Liver (tissue), 9 donors: Measurements from ENCODE around the gene STX19. TPM values are rescaled to one million over a fixed set of nuclear protein-coding genes. Genes with fewer than 3 reads are reported as not detected.

Source experiments
- DNase-seq: peaks from one replicate; pipeline ENCODE4 v3.0.0-alpha.2; 2017; ENCODE audit warnings: low spot score
- H3K27ac ChIP-seq, 2 donors: one replicate each; pipeline ENCODE4 v1.7.0; 2013; ENCODE audit warnings: inconsistent platforms in 2 of 2, low read length in 2 of 2, control low read depth in 1 of 2, low read depth in 1 of 2, mild to moderate bottlenecking in 1 of 2
- H3K27me3 ChIP-seq, 4 donors: one replicate each; pipeline versions ENCODE4 v1.6.1 to v1.7.0; 2013; ENCODE audit warnings: low read length in 3 of 4, inconsistent platforms in 1 of 4, mild to moderate bottlenecking in 1 of 4, moderate library complexity in 1 of 4; ENCODE audit not compliant: control insufficient read depth in 4 of 4, insufficient read depth in 4 of 4
- H3K36me3 ChIP-seq, 4 donors: one replicate each; pipeline versions ENCODE4 v1.6.1 to v1.7.0; 2013; ENCODE audit warnings: low read length in 3 of 4, mild to moderate bottlenecking in 3 of 4, low read depth in 1 of 4, moderate library complexity in 1 of 4; ENCODE audit not compliant: control insufficient read depth in 4 of 4, insufficient read depth in 3 of 4
- H3K4me1 ChIP-seq, 4 donors: one replicate each; pipeline versions ENCODE4 v1.6.1 to v1.7.0; 2013; ENCODE audit warnings: low read length in 3 of 4, mild to moderate bottlenecking in 3 of 4, moderate library complexity in 1 of 4; ENCODE audit not compliant: control insufficient read depth in 4 of 4, insufficient read depth in 4 of 4
- H3K4me3 ChIP-seq, 3 donors: one replicate each; pipeline versions ENCODE4 v1.6.1 to v1.7.0; 2013; ENCODE audit warnings: low read length in 3 of 3, control low read depth in 1 of 3, low read depth in 1 of 3, mild to moderate bottlenecking in 1 of 3
- H3K9ac ChIP-seq, 2 donors: one replicate each; pipeline ENCODE4 v1.7.0; 2013; ENCODE audit warnings: low read length in 2 of 2, mild to moderate bottlenecking in 2 of 2, moderate library complexity in 2 of 2, control low read depth in 1 of 2, low read depth in 1 of 2
- H3K9me3 ChIP-seq, 4 donors: one replicate each; pipeline versions ENCODE4 v1.6.1 to v1.7.0; 2013; ENCODE audit warnings: low read length in 3 of 4; ENCODE audit not compliant: control insufficient read depth in 4 of 4
- ATF3 ChIP-seq: IDR thresholded peaks from 2 replicates; pipeline ENCODE4 v1.6.1; 2016; ENCODE audit warnings: antibody characterized with exemption
- CTCF ChIP-seq: fragments of 150-350 bp; IDR thresholded peaks from 2 replicates; pipeline ENCODE4 v1.5.1; 2017; ENCODE audit warnings: improper control_type of control experiment, low read depth, low read length; ENCODE audit not compliant: missing input control
- EGR1 ChIP-seq, 2 donors: IDR thresholded peaks; 2 replicates each; pipeline ENCODE4 v1.6.1; 2016 to 2018; ENCODE audit warnings: antibody characterized with exemption in 2 of 2, low read depth in 2 of 2
- FOXA1 ChIP-seq: IDR thresholded peaks from 2 replicates; pipeline ENCODE4 v1.6.1; 2016; ENCODE audit warnings: antibody characterized with exemption
- FOXA2 ChIP-seq: IDR thresholded peaks from 2 replicates; pipeline ENCODE4 v1.6.1; 2016; ENCODE audit warnings: antibody characterized with exemption
- GABPA ChIP-seq, 2 donors: IDR thresholded peaks in 1 of 2; conservative IDR thresholded peaks in 1 of 2; 2 replicates each; pipeline ENCODE4 v1.6.1; 2016; ENCODE audit warnings: antibody characterized with exemption in 2 of 2, mild to moderate bottlenecking in 1 of 2, moderate library complexity in 1 of 2
- HNF4A ChIP-seq, 2 donors: conservative IDR thresholded peaks; 2 replicates each; pipeline ENCODE4 v1.6.1; 2016; ENCODE audit warnings: antibody characterized with exemption in 2 of 2, mild to moderate bottlenecking in 2 of 2
- HNF4G ChIP-seq: IDR thresholded peaks from 2 replicates; pipeline ENCODE4 v1.6.1; 2016; ENCODE audit warnings: antibody characterized with exemption
- JUND ChIP-seq, 2 donors: IDR thresholded peaks; 2 replicates each; pipeline ENCODE4 v1.6.1; 2016; ENCODE audit warnings: antibody characterized with exemption in 2 of 2
- MAX ChIP-seq: IDR thresholded peaks from 2 replicates; pipeline ENCODE4 v1.6.1; 2016; ENCODE audit warnings: antibody characterized with exemption
- NR2F2 ChIP-seq: IDR thresholded peaks from 2 replicates; pipeline ENCODE4 v1.6.1; 2016; ENCODE audit warnings: antibody characterized with exemption
- RAD21 ChIP-seq, 2 donors: IDR thresholded peaks; 2 replicates each; pipeline ENCODE4 v1.6.1; 2016; ENCODE audit warnings: antibody characterized with exemption in 2 of 2, mild to moderate bottlenecking in 2 of 2
- REST ChIP-seq: IDR thresholded peaks from 2 replicates; pipeline ENCODE4 v1.6.1; 2016; ENCODE audit warnings: antibody characterized with exemption, mild to moderate bottlenecking
- RXRA ChIP-seq, 2 donors: IDR thresholded peaks; 2 replicates each; pipeline ENCODE4 v1.6.1; 2017 to 2018; ENCODE audit warnings: antibody characterized with exemption in 2 of 2, mild to moderate bottlenecking in 1 of 2
- SP1 ChIP-seq: IDR thresholded peaks from 2 replicates; pipeline ENCODE4 v1.6.1; 2018; ENCODE audit warnings: antibody characterized with exemption, mild to moderate bottlenecking
- TAF1 ChIP-seq: conservative IDR thresholded peaks from 2 replicates; pipeline ENCODE4 v1.6.1; 2016; ENCODE audit warnings: antibody characterized with exemption, mild to moderate bottlenecking
- YY1 ChIP-seq: IDR thresholded peaks from 2 replicates; pipeline ENCODE4 v1.6.1; 2016; ENCODE audit warnings: antibody characterized with exemption, mild to moderate bottlenecking
- ZBTB33 ChIP-seq: IDR thresholded peaks from 2 replicates; pipeline ENCODE4 v1.6.1; 2016; ENCODE audit warnings: antibody characterized with exemption
- WGBS: extraction: QIAGEN DNeasy Blood & Tissue Kit; methylation state at CpG from one replicate; pipeline ENCODE4 v1.1.7; 2013; 5-methylcytosine and 5-hydroxymethylcytosine counted together
- polyA plus RNA-seq, 2 donors: library from polyadenylated mRNA; stranded (reverse) in 1 of 2; unstranded in 1 of 2; fragments of 200-250 nt in 1 of 2; fragments of >200 nt in 1 of 2; fragmentation: Nextera tagmentation in 1 of 2; extraction: Ambion mirVana in 1 of 2; gene quantifications; one replicate each; pipeline versions ENCODE4 v1.2.1 to v1.2.3, GENCODE V29; 2013 to 2015
- total RNA-seq, 2 donors: library from RNA; depleted of rRNA; stranded (reverse); fragments of >200 nt; gene quantifications; one replicate each; pipeline ENCODE4 v1.2.3, GENCODE V29; 2014
- donor health status: healthy.
- donor health status: healthy.
- donor health status: healthy.
- donor health status: healthy.
- donor health status: healthy.

Gene STX19
- total and polyA plus RNA-seq, 4 donors = 0.18 TPM; not detected in 3

- DNase-seq = no peak
- no peaks in the 10 kb centered on the region for H3K27me3 ChIP-seq
- H3K4me1 ChIP-seq = peaks cover 0 to 8% (median 6%) of the 10 kb centered on the region in 4 donors
- no peak overlapping the region for H3K27ac ChIP-seq
- TF ChIP-seq SP1 (no peak), RXRA (IDR thresholded peaks at IDR 0.05) (no peak), NR2F2 (no peak), HNF4G (no peak), ZBTB33 (no peak), FOXA2 (no peak), YY1 (no peak), MAX (no peak), CTCF (no peak), EGR1 (IDR thresholded peaks at IDR 0.05; ENCODE audit: low read depth in 2 of 2) (no peak), REST (no peak), GABPA (IDR thresholded peaks at IDR 0.05 in 1 of 2, conservative IDR thresholded peaks at IDR 0.05 in 1 of 2) (no peak), JUND (IDR thresholded peaks at IDR 0.05) (no peak), TAF1 (no peak), HNF4A (conservative IDR thresholded peaks at IDR 0.05) (no peak), RAD21 (IDR thresholded peaks at IDR 0.05) (no peak), ATF3 (no peak), FOXA1 (no peak)
- no peaks in the 10 kb centered on the region for H3K36me3 ChIP-seq
- no peak overlapping the region for H3K4me3 ChIP-seq
- WGBS = 98% methylated on average over 13 of the region's 13 CpGs
- no peaks in the 10 kb centered on the region for H3K9me3 ChIP-seq
- H3K9ac ChIP-seq = no peak overlapping the region
Measured at GRCh38 chr3:93981649-93982048, 46.7 kb downstream of the STX19 start.
